ENCODE data around the gene SLC12A9.

- TF ChIP-seq CTCF (IDR thresholded peaks at IDR 0.05; ENCODE audit: borderline replicate concordance, extremely low read depth, low read length, poor library complexity, severe bottlenecking) (no peak), EZH2 (IDR thresholded peaks at IDR 0.05; ENCODE audit: borderline replicate concordance, low read depth, low read length, severe bottlenecking) (no peak)
Observed at GRCh38 chr7:100908512-100908911, 56.0 kb downstream of the SLC12A9 start.

Measured in DND-41 (cell line).